ENCODE results near the gene CWH43. TPM values are rescaled to one million over a fixed set of nuclear protein-coding genes. Genes with fewer than 3 reads are reported as not detected.

CWH43 gene
- total and polyA plus RNA-seq, 10 of the 15 experiments (the other 5 are each of a cell fraction or from before 2014, with no cell fraction given) = not detected

GRCh38 chr4:48989461-48990203, 3.6 kb downstream of the CWH43 start:
- ATAC-seq = no peak
- ChIA-PET CTCF (no interaction called here), POLR2A (no interaction called here), SMC1A (ENCODE audit: uncharacterized antibody, unreplicated experiment) (interaction anchor here (0.6 to 0.8 kb wide), 2 partner anchors 9 to 336 kb away, joined by 3 to 4 read pairs; no protein-coding TSS in a partner anchor), RAD21 (ENCODE audit: unreplicated experiment) (no interaction called here)
- Histone ChIP-seq H2AFZ (ENCODE audit: control insufficient read depth, low read depth, low read length) (no peak overlapping the region), H4K20me1 (ENCODE audit: control insufficient read depth, insufficient read depth) (no peaks in the 10 kb centered on the region), H3K9me3 (replicated peaks; ENCODE audit: control insufficient read depth, insufficient read depth, low read length) (no peaks in the 10 kb centered on the region), H3K9ac (ENCODE audit: control insufficient read depth, insufficient read depth, low read length) (no peak overlapping the region), H3K27ac (ENCODE audit: control insufficient read depth, insufficient read depth) (no peak overlapping the region), H3K4me1 (ENCODE audit: control insufficient read depth, insufficient read depth, low read length) (no peaks in the 10 kb centered on the region), H3K27me3 (replicated peaks in 1 of 2; ENCODE audit: control insufficient read depth in 2 of 2, insufficient read depth in 2 of 2, low read length in 1 of 2) (no peaks in the 10 kb centered on the region), H3K4me3 (no peak overlapping the region), H3K79me2 (ENCODE audit: control insufficient read depth, insufficient read depth, low read length) (no peaks in the 10 kb centered on the region), H3K36me3 (ENCODE audit: control insufficient read depth in 2 of 2, insufficient read depth in 2 of 2, low read length in 1 of 2) (no peaks in the 10 kb centered on the region), H3K4me2 (ENCODE audit: control insufficient read depth, insufficient read depth) (no peak overlapping the region)
- in situ Hi-C loops (cut with MboI) = no loop called here
- no peak for DNase-seq (ENCODE audit: low read depth, low spot score)
- TF ChIP-seq MEF2B (IDR thresholded peaks at IDR 0.05; ENCODE audit: partially characterized antibody, poor library complexity, severe bottlenecking) = no peak
- TF ChIP-seq TCF3 (IDR thresholded peaks at IDR 0.05; ENCODE audit: borderline replicate concordance, insufficient read depth, low read depth, low read length) = no peak
- TF ChIP-seq CBX3 (IDR thresholded peaks at IDR 0.05; ENCODE audit: borderline replicate concordance, low read depth) = no peak
- no peak for TF ChIP-seq KAT2A (conservative IDR thresholded peaks at IDR 0.05; ENCODE audit: control insufficient read depth, low read depth, low read length)
- no peak for TF ChIP-seq NR2C2 (IDR thresholded peaks at IDR 0.05; ENCODE audit: borderline replicate concordance, control insufficient read depth, insufficient read length, low read depth)
- TF ChIP-seq, protein P1, sequence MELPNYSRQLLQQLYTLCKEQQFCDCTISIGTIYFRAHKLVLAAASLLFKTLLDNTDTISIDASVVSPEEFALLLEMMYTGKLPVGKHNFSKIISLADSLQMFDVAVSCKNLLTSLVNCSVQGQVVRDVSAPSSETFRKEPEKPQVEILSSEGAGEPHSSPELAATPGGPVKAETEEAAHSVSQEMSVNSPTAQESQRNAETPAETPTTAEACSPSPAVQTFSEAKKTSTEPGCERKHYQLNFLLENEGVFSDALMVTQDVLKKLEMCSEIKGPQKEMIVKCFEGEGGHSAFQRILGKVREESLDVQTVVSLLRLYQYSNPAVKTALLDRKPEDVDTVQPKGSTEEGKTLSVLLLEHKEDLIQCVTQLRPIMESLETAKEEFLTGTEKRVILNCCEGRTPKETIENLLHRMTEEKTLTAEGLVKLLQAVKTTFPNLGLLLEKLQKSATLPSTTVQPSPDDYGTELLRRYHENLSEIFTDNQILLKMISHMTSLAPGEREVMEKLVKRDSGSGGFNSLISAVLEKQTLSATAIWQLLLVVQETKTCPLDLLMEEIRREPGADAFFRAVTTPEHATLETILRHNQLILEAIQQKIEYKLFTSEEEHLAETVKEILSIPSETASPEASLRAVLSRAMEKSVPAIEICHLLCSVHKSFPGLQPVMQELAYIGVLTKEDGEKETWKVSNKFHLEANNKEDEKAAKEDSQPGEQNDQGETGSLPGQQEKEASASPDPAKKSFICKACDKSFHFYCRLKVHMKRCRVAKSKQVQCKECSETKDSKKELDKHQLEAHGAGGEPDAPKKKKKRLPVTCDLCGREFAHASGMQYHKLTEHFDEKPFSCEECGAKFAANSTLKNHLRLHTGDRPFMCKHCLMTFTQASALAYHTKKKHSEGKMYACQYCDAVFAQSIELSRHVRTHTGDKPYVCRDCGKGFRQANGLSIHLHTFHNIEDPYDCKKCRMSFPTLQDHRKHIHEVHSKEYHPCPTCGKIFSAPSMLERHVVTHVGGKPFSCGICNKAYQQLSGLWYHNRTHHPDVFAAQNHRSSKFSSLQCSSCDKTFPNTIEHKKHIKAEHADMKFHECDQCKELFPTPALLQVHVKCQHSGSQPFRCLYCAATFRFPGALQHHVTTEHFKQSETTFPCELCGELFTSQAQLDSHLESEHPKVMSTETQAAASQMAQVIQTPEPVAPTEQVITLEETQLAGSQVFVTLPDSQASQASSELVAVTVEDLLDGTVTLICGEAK (IDR thresholded peaks at IDR 0.05; ENCODE audit: borderline replicate concordance) = no peak
- TF ChIP-seq RBBP5 (conservative IDR thresholded peaks at IDR 0.05) = no peak
- TF ChIP-seq, protein P2, sequence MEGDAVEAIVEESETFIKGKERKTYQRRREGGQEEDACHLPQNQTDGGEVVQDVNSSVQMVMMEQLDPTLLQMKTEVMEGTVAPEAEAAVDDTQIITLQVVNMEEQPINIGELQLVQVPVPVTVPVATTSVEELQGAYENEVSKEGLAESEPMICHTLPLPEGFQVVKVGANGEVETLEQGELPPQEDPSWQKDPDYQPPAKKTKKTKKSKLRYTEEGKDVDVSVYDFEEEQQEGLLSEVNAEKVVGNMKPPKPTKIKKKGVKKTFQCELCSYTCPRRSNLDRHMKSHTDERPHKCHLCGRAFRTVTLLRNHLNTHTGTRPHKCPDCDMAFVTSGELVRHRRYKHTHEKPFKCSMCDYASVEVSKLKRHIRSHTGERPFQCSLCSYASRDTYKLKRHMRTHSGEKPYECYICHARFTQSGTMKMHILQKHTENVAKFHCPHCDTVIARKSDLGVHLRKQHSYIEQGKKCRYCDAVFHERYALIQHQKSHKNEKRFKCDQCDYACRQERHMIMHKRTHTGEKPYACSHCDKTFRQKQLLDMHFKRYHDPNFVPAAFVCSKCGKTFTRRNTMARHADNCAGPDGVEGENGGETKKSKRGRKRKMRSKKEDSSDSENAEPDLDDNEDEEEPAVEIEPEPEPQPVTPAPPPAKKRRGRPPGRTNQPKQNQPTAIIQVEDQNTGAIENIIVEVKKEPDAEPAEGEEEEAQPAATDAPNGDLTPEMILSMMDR (IDR thresholded peaks at IDR 0.05 in 2 of 3, conservative IDR thresholded peaks at IDR 0.05 in 1 of 3; ENCODE audit: control insufficient read depth in 2 of 3, extremely low read depth in 1 of 3, insufficient read depth in 1 of 3, low read depth in 3 of 3, low read length in 3 of 3) = no peak
- no peak for TF ChIP-seq TBL1XR1 (IDR thresholded peaks at IDR 0.05; ENCODE audit: low read depth, low read length)
- TF ChIP-seq MAX (IDR thresholded peaks at IDR 0.05; ENCODE audit: low read depth, low read length) = no peak
- no peak for TF ChIP-seq STAT1 (conservative IDR thresholded peaks at IDR 0.05)
- no peak for TF ChIP-seq CBFB (IDR thresholded peaks at IDR 0.05; ENCODE audit: low read depth)
- no peak for TF ChIP-seq CEBPB (IDR thresholded peaks at IDR 0.05; ENCODE audit: borderline replicate concordance in 1 of 2, low read depth in 2 of 2, low read length in 2 of 2)
- no peak for TF ChIP-seq PML (IDR thresholded peaks at IDR 0.05; ENCODE audit: low read length)
- TF ChIP-seq HCFC1 (IDR thresholded peaks at IDR 0.05; ENCODE audit: low read length) = no peak
- TF ChIP-seq NFYB (IDR thresholded peaks at IDR 0.05; ENCODE audit: insufficient read depth, low read depth, low read length) = no peak
- no peak for TF ChIP-seq POLR2AphosphoS5 (IDR thresholded peaks at IDR 0.05; ENCODE audit: low read length)
- TF ChIP-seq MYB (IDR thresholded peaks at IDR 0.05; ENCODE audit: borderline replicate concordance, low read depth, low read length) = no peak
- TF ChIP-seq TCF7 (IDR thresholded peaks at IDR 0.05; ENCODE audit: borderline replicate concordance) = no peak
- WGBS (ENCODE audit: insufficient coverage, insufficient replicate concordance, low lambda C conversion rate, missing lambda C conversion rate) = 22% methylated on average over 5 of the region's 5 CpGs
- no TSS peak for BruUV-seq (replicated peaks)
- FAIRE-seq = no peak
- intact Hi-C loops (cut with micrococcal nuclease; ENCODE audit: unreplicated experiment) = no loop called here

All from GM12878 (cell line).